Stimulated activated CD4-positive, alpha-beta T cell treated with anti-CD3 and anti-CD28 coated beads, Interleukin-1b, Interleukin-23, amount 100 ng/mL, for 4 hours (primary cell): Measurements from ENCODE around the gene USP6NL.

ENCODE experiments used
- DNase-seq, 2 donors: peaks; one replicate each; pipeline ENCODE4 v3.0.0-alpha.2; 2020; ENCODE audit warnings: low read depth in 2 of 2

Gene USP6NL

DNA sequence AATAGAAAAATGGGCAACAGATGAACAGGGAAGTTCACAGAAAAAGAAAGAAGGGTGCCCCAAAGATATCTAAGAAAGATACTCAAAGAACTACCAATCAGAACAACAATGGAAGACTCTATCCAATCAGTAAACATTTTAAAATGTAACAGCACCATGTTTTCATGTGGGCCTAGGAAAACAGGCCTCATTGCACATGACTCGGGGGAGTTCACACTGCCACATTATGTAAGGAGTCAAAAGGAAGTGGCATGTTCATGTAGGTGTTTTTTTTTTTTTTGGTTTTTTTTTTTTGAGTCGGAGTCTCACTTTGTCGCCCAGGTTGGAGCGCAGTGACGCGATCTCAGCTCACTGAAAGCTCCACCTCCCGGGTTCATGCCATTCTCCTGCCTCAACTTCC lies 132.2 kb downstream of the USP6NL start:
- no peak for DNase-seq

DNA sequence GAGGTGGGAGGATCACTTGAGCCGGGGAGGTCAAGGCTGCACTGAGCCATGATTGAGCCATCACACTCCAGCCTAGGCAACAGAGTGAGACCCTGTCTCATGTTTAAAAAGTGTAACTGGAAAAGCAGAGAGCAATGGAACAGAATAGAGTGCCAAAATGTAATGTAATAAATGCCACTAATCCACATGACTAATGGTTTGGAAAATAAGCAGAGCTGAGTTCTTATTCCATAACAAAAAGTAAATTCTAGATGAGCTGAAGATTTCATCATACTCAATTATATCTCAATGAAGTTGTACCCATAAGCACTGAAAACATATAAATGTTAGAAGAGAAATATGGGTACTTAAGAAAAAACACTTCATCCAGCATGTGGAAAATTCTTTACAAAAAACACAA lies 132.6 kb downstream of the USP6NL start:
- DNase-seq = no peak

DNA sequence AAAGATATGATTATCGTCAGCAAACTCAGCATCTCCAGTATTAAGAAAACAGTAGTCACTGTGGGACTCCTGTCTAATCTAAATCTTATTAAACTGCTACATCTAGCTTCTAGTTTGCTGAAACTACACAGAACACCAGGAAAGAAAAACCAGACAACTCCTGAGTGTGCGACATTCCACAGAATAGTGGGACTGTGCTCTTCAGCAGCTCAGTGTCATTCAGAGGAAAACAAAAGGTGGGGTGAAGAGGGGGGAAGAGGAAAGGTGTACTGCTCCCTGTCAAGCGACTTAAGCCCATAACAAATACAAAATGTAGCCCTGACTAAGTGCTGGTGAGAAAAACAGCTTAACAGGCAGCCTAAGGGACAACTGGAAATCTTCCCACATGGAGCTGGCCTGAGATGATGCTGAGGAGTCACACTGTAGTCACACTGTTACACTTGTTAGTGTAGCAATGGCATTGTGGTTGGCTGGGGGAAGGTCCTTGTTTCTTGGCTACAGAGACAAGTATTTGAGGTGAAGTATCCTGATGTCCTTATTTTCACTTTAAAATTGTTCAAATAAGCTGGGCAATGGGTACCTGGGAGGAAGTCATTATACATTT lies 135.5 kb downstream of the USP6NL start:
- no peak for DNase-seq

DNA sequence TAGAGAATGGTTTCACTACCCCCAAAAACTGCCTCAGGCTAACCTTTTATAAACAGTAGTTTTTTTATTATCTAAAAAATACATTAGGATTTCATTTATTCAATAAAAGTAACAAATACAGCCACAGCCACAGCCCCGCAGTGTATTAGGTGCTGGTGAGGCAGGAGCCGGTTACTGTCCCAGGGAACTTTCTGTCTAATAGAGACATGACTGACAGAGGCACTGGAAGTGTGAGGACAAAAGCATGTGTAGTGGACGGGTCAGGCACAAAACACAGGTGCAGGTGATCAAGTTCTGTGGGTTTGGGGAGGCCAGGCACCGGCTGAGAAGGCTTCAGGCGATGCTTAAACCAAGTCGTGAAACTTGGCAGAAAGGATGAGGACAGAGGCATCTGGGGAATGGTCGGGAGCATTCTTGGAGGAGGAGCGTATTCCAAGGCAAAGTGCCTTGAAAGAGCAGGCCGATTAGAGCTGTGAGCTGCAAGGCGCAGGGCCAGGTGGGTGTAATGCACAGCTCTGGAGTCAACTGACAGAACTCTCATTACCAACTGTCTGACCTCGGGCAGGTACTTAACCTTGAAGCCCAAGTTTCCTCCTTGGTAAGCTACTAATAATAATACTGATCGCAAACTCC lies 138.2 kb downstream of the USP6NL start:
- no peak for DNase-seq

DNA sequence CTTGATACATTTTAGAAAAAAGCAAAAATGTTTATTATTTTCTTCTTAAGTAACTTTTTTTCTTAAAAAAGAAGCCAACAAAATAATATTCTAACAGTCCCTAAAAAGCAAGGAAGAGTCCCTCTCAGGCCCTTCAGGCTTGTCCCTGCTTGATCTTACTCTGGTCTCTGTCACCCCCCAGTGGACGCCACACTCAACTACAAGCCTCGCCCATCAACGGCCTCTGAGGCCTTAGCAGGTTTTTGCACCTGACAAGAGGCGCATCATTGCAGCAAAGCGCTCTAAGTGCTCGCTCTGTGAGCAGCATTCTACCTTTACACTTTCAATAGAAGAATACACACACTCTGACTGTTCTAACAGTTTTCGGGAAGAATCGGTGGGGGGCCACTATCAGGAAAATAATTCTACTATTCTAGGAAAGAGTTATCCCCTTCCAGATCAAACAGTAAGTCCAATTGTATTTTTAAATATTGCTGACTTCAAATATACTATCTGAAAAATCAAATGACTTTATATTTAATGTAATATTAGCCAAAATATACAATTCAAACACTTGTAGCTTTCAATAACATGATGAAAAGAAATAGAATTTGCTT lies 139.2 kb downstream of the USP6NL start:
- peak; percentile 61 to 73 for DNase-seq

DNA sequence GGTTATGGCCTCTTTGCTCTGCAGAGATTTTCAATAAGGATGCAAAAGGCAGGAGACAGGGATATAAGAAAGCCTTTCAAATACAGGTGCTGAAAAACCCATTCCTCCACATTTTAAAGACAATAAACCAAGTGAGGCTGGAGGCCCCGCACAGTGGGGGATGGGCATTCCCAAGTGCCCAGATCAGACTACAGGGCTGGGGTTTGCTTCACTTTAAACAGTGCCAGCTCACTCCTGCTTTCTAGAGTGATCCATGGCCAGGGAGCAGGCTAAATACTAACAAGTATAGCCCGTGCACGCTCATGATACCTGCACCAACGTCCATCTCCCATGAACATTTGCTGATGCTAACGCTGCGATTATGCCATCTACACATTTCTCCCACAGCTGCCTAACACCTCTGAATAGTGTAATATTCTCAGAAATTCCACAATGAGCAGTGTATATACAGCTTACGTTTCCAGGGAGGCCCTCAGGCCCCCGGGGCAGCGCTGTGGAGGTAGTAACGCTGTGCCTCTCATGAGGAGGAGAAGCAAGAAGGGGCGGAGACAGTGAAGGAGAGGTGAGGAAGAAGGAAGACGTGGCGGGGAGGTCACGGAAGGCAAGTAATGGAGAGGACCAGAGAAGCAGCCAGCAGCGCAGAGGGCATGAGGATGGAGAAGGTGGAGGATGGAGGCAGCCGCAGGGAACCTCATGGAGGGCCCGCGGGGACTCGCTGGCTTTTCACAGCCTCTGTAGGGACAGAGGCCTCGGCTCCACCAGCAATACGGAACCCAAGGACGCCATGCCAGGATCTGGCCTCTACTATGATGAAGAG lies 141.7 kb downstream of the USP6NL start:
- DNase-seq = no peak

DNA sequence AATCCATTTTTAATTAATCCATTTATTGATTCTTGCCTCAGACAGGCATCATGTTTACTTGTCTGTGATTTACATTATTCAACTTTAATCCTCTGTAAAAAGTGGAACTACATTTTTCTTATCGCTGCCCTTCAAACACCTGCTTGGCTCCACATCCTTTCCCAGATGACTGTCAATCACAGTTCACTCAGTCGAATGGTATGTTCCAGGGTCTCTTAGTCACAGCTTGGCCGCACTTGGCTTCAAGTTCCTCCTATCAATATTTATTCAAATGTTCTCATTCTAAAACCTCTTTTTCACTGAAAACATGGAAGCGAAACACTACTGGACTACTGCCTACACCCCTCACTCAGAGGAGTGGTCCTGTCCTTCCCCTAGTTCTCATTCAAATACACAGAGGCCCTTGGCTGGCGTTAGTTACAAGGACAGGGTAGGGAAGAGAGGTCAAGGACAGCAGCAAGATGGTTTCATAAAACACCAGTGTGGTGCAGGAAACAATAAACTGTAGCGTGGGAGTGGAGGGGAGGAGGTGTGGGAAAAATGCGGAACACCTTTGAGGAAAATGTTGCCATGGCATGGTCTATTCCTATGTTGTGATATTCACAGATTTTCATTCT lies 143.2 kb downstream of the USP6NL start:
- no peak for DNase-seq

DNA sequence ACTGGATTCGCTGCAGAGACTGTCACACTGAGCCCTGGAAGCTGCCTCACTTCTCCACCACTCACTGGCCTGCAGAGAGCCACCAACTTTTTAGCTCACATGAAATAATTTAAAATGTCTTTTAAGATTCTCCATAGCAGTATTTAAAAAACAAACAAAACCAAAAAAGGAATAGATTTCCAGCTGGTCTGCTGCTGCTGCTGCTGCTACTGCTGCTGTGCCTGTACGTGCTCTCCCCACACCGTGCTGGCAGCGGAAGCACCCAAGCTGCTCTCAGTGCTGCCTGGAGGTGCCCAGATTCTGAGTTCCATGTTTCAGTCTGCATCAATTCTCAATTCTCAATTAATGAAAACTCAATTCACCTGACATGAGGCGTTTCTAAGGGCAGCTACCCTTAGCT lies 146.0 kb downstream of the USP6NL start:
- DNase-seq = no peak

DNA sequence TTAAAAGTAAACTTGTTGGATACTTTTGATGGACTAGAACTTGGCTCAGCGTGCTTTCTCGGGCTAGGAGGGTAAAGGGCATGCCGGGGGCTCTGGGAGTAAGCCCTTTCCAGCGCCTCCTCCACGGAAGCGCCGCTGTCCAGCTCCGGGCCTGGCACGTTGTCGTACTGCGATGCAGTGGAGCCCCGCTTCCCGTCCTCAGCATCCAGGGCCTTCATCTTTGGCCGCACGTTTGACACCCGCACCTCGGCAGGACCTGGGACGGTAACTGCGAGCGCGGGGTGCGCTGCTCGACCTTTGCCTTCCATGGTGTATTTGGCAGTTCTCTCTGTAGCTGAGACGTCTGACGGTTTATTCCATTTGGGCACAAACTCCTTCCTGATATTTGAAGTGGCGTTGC lies 148.3 kb downstream of the USP6NL start:
- DNase-seq = no peak

DNA sequence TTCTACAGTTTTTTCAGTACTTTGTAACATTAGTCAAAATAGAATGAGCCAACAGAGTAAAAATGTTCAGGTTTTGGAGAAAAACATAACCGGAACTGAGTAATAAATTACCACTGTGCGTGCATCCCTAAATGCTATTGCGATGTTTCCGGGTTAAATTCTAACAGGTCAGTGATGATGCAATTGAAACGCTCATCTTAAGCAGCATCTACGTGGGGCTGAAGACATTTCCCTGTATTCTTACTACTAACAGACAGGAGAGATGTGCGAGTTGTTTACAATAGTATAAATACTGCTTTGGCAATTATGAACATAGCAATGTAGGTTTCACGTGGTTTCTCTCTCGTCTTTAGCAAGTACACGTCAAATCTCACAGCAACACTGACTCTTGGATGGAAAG lies 149.4 kb downstream of the USP6NL start:
- no peak for DNase-seq

DNA sequence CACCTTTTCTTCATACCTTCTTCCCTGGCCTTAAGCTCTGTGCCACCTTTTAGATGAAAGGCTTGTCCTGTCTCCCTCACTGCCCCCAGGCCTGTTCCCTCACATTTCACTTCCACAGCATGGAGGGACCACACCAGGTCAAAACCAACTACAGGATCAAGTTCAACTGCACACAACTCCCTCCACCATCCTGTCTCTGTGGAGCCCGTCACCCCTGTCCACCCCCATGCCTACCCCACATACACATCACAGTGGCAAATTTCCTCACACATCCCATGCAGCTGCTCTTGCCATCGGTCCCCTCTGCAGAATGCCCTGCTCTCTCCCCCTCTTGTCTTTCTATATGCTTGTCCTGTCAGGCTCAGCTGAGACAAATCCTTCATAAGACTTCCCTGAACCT lies 154.1 kb downstream of the USP6NL start:
- no peak for DNase-seq

DNA sequence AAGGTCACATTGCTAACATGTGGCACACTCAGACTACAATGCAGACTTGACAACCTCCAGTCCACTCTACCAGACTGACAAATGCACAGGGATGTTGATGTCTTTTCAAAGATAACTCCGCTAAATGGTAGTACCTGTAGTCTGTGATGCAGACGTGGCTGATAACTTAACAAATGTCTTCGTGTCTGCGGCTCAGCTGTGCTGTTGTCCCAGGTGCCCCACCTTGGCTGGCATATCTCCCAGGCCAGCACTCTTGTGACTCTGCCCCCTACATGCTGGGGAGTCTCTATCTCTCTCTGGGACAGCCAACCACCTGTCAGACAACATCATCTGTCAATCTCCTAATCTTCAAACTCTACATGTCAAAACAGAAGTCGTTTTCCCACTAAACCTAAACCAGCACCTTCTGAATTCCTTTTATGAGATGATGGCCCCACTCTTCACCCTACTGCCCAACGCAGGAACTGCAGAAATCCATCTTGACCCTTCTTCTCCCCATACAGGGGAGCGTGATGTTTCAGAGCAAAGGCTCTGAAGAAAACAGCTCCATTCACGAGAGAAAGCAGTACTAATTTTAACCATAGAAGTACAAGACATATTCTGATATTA lies 156.4 kb downstream of the USP6NL start:
- no peak for DNase-seq

DNA sequence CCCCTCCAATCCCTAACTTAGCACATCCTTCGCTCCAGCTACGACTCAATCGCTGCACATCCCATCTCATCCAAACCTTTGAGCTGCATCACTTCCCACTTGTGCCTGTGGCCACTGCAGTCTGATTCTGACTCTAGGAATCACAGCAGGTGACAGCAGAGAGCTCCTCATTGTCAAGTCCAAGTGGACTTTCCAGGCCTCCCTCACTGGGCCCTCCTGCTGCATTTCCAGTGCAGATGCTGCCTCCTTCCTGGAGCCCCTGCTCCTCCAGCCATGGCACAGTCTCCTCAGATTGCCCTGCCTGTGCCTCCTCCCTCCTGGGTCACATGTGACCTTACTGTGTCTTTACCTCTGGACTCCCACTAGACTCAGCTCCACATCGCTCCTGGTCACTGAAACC lies 157.3 kb downstream of the USP6NL start:
- no peak for DNase-seq

DNA sequence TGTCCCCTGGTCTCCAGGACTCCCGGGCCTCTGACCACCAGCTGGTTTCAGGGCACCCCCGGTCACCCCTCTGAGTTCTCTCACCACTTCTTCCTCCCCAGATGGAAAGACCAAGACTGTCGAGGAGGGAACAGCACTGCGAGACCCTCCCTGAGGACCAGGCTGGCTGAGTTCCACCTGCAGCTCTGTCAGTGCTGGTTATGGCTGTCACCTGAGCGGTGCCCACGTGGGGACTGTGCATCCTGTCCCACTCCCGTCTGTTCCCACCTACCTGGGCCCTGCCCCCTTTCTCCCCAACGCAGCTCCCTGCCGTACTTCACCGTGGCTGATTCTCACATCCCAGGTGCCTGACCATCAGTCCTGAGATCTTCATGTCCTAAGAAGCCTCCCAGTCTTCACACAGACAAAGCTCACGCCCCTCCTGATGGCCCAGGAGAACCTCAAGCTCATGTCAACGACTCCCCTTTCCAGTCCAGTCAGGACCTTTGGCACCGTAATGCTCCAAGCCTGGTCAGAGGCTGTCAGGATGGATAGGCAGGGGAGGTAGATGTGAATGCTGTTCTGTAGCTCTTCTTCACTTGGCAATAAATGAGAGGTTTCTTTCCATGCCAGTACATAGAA lies 159.7 kb downstream of the USP6NL start:
- DNase-seq = no peak

DNA sequence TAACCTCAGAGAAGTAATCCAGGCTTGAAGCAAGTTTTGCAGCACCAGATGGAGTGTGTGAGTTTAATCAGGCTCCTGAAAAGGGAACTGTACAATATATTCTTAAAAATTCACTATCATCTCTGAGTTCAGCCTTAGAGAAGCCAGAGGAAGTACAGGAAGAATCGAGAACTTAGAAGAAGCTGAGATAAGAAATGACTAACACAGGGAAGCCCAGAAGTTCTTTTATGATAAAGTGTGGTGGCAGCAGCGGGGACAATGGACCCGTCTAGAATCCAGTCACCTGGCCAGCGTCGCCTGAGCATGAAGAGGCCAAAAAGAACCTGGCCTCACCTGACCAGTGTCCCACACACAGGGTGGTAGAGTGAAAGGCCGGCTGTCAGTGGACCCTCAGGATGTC lies 161.0 kb downstream of the USP6NL start:
- DNase-seq = no peak

DNA sequence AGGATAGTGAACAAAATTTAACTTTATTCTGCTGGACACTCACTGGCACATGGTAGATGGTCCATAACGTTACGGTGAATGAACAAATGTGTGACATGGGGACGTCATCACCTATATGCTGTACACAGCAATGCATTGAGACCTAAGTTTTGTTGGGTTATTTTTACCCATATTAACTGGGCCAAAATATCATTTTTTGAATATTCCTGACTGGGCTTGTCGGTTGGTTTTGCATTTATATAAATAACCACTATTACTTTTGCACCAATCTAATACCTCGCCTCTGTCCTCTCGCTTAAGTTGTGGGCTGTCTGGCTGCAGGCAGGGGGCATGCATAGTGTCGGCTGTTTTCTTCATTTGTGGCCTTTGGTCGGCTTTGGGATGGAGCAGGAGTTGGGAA lies 161.7 kb downstream of the USP6NL start:
- no peak for DNase-seq

DNA sequence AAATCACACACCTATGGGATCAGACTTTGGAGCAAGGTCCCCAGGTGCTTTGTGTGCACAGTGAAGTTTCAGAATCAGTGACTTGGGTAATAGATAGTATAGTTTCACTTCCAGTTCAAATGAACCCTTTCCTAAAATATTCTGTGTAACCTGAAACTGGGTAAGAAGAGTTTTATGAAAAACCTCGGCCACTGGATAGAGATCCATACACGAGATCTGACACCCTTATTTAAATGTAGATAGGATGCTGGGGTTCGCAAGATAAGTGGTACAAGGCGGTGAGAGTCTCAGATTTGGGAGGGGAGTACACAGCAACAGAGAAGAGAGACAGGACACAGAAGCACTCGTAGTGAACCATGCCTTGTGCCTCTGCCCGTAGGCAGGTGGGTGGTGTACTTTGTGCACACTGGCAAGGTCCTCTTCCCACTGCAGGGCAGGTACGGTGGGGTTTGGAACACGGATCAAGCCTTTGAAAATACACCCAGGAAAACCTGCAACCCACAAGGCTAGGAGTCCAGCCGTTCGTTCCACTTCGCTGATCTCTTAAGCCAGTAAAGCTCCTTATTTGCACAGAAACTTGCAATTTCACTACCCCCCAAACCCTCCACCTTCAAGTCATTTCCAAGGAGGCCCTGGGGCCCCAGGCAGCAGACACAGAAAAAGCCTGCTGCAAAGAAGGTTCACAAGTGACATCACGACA lies 162.8 kb downstream of the USP6NL start:
- DNase-seq = no peak

DNA sequence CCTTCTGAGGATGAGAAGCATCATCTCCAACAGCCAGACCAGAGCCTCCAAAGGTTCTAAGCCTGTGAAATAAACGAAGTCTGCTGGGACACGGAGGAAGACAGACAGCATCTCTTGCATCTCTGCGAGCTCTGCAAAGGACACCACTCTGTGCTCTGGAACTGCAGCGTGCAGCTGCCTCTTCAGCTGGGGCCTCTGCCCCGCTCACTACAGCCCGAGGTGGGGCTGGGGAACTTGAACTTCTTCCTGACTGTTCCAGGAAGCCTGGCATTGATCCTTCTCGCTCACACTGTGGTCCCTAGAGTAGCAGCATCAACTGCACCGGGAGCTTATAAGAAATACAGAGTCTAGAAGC lies 163.3 kb downstream of the USP6NL start:
- no peak for DNase-seq

DNA sequence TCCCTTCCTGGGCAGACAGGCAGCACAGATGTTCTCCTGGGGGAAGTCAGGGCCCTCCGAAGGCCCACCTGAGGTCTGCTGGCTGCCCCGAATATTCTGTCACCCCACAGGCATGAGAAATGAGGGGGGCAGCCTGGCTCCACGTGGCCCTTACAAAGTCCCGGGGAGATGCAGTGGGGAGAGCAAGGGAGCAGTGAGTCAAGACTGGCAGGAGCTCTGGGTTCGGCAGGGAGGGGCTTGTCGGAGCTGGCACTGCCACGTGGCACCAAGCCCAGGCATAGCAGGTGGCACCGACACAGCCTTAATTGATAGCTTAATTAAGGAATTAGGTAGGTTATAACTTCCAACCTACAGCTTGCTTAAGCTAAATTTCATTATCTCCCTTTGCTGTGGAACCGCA lies 163.9 kb downstream of the USP6NL start:
- no peak for DNase-seq

DNA sequence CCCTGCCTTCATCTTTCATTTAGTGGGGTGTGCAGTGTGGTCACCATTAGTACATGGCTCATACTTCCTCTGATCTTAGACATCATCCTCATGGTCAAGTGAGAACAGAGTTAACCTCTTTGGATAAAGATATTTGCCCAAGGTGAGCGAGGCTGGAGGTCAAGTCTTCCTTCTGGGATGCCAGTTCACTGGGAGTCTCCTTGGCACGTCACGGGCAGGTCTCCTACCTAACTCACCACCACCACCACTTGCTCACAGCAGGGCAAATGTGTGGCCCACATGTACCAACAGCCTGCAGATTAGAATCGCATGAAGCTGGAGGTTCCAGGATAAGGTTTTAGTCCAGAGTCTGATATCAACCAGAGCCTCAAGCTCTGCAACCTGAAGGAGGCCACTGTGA lies 164.6 kb downstream of the USP6NL start:
- no peak for DNase-seq

DNA sequence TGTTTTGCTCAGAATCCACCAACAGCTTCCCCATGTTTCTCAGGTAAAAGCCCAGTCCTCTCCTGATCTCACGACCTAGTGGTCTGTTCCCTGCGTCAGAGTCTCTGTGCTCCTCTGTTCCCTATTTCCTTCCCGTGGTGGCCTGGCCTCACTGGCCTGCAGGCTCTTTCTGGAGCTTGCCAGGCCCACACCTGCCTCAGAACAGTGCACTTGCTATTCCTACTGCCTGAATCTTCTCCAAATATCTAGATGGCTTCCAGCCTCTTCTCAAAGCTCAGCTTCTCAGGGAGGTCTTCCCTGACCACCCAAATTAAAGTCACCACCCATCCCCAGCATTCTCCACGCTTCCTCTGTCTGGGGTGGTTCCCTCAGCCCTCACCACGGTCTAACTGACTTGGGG lies 165.3 kb downstream of the USP6NL start:
- DNase-seq = no peak
